BJ (cell line): ENCODE data around the gene INSR. TPM values are rescaled to one million over a fixed set of nuclear protein-coding genes. Genes with fewer than 3 reads are reported as not detected.
"Not testable (repeated sequence)": the region's sequence is repeated elsewhere in the genome, so short reads cannot be mapped to it uniquely, and the experiment has no call there.

Source experiments
- CTCF ChIA-PET: fragments of 350-600 bp; formaldehyde crosslinking; extraction: SDS; loops from one replicate; lab custom pipeline; 2021; ENCODE audit warnings: antibody characterized with exemption, inconsistent platforms; lab: Yijun Ruan, JAX
- POLR2A ChIA-PET: fragments of 300-600 bp; sonication (Branson Sonifier 250); formaldehyde crosslinking; extraction: SDS; loops from one replicate; lab custom pipeline; 2021; ENCODE audit warnings: antibody characterized with exemption; lab: Charles Lee
- DNase-seq: peaks from one replicate; pipeline ENCODE4 v3.0.0-alpha.2; 2011; ENCODE audit warnings: low read depth
- H3K27me3 ChIP-seq: 2 replicates; pipeline ENCODE4 v1.6.0; 2011; ENCODE audit warnings: low read length; ENCODE audit not compliant: control insufficient read depth, insufficient read depth
- H3K36me3 ChIP-seq: 2 replicates; pipeline ENCODE4 v1.5.1; 2011; ENCODE audit warnings: low read length; ENCODE audit not compliant: control insufficient read depth, insufficient read depth
- H3K4me3 ChIP-seq: 2 replicates; pipeline ENCODE4 v1.5.1; 2011; ENCODE audit warnings: low read depth, mild to moderate bottlenecking, control low read depth, low read length
- polyA plus RNA-seq: library from polyadenylated mRNA; depleted of rRNA; stranded (reverse); fragments of >200 nt; gene quantifications from 2 replicates; pipeline ENCODE4 v1.2.3, GENCODE V29; 2011
- TF ChIP-seq, protein P1 (sequence below): IDR thresholded peaks from 2 replicates; pipeline ENCODE4 v1.5.1; 2011; ENCODE audit warnings: low read depth, mild to moderate bottlenecking, control low read depth, inconsistent platforms, low read length, moderate library complexity; ENCODE audit not compliant: insufficient read depth

Gene INSR
- polyA plus RNA-seq, 1 experiment: 5.7 TPM

DNA sequence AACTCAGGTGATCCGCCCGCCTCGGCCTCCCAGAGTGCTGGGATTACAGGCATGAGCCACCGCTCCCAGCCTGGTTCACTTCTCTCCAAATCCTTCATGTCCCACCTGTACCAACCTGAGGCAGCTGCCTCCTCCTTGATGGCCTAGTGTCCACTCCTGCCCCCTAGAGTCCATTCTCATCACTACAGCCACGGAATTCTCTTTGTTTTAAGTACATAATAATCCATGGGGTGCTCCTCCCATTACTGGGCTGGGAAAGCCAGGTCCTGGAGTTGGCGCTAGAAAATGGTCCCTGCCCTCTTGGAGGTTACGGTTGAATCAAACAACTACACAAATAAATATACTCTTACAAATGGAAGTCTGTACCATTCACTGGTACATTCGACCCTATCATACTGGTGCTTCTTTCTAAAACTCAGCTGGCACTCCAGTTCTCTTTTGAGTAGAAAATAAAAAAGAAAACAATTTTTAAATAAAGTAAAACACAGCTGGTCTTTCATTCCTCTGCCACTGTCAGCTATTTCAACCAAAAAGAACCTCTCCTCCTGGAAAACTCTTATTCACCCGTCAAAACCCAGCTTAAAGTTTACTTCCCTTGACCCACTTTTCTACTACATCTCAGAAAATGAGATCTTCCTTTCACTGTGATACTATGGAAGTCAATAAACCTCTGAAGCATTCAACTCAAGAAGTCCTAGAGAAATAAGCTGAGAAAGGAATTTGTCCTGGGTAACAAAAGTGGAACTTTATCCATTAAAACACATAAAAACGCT lies 32.1 kb upstream of the INSR start:
- TF ChIP-seq, protein P1, sequence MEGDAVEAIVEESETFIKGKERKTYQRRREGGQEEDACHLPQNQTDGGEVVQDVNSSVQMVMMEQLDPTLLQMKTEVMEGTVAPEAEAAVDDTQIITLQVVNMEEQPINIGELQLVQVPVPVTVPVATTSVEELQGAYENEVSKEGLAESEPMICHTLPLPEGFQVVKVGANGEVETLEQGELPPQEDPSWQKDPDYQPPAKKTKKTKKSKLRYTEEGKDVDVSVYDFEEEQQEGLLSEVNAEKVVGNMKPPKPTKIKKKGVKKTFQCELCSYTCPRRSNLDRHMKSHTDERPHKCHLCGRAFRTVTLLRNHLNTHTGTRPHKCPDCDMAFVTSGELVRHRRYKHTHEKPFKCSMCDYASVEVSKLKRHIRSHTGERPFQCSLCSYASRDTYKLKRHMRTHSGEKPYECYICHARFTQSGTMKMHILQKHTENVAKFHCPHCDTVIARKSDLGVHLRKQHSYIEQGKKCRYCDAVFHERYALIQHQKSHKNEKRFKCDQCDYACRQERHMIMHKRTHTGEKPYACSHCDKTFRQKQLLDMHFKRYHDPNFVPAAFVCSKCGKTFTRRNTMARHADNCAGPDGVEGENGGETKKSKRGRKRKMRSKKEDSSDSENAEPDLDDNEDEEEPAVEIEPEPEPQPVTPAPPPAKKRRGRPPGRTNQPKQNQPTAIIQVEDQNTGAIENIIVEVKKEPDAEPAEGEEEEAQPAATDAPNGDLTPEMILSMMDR: peak; percentile 33
- Histone ChIP-seq H3K27me3 (no peaks in the 10 kb centered on the region), H3K36me3 (no peaks in the 10 kb centered on the region), H3K4me3 (no peak overlapping the region)
- ChIA-PET CTCF (interaction anchor here (0.6 to 1.8 kb wide), 7 partner anchors 10 to 224 kb away, joined by 3 to 7 read pairs (median 4); no protein-coding TSS in a partner anchor), POLR2A (no interaction called here)
- DNase-seq: no peak

DNA sequence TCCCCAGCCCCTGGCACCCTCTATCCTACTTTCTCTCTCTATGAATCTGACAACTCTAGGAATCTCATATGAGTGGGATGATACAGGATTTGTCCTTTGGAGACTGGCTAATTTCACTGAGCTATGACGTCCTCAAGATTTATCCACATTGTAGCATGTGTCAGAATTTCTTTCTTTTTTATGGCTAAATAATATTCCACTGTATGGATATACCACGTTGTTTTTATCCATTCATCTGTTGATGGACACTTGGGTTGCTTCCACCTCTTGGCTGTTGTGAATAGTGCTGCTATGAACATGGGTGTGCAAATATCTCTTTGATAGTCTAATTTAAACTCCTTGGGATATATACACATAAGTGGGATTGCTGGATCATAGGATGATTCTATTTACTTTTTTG lies 24.0 kb upstream of the INSR start:
- no peaks in the 10 kb centered on the region for H3K27me3 ChIP-seq
- no peak for DNase-seq
- CTCF ChIA-PET: interaction anchor here (0.6 to 1.0 kb wide), 2 partner anchors 36 to 215 kb away, joined by 3 read pairs; no protein-coding TSS in a partner anchor
- TF ChIP-seq, protein P1: no peak
- no peaks in the 10 kb centered on the region for H3K36me3 ChIP-seq
- H3K4me3 ChIP-seq: no peak overlapping the region
- POLR2A ChIA-PET: no interaction called here

DNA sequence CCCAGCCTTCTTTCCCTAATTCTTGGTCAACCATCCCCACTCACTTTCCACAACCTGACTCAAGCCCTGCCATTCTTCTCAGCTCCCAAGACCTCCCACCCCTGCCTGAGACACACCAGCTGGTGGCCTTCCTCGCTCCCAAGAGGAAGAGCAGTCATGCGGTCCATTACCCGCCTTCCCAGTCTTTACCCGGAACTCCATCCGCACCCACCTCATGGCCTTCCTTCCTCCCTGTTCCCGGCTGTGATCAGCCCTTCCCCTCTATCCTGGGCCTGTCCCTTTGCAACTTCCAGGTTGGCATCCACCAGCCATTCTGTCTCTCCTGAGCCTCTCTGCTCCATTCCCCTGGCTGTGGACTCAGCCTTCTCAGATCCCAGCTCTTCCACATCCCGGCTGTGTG lies 18.6 kb upstream of the INSR start:
- Histone ChIP-seq H3K27me3 (no peaks in the 10 kb centered on the region; the same call in 1 of the 2 replicates), H3K4me3 (no peak overlapping the region), H3K36me3 (no peaks in the 10 kb centered on the region)
- ChIA-PET POLR2A (no interaction called here), CTCF (no interaction called here)
- no peak for DNase-seq
- TF ChIP-seq, protein P1: no peak

DNA sequence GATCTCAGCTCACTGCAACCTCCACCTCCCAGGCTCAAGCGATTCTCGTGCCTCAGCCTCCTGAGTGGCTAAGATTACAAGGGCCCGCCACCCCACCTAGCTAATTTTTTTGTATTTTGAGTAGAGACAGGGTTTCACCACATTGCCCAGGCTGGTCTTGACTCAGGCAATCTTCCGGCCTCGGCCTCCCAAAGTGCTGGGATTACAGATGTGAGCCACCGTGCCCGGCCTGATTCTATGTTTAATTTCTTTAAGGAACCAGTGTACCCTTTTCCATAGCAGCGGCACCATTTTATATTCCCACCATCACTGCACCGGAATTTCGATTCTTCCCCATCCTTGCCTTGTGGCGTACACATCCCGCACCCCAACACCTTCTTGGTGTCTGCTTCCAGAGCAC lies 17.7 kb upstream of the INSR start:
- POLR2A ChIA-PET: no interaction called here
- no peak for DNase-seq
- CTCF ChIA-PET: no interaction called here
- TF ChIP-seq, protein P1: no peak
- H3K4me3 ChIP-seq: no peak overlapping the region
- H3K36me3 ChIP-seq: no peaks in the 10 kb centered on the region
- H3K27me3 ChIP-seq: no peaks in the 10 kb centered on the region; the same call in 1 of the 2 replicates

DNA sequence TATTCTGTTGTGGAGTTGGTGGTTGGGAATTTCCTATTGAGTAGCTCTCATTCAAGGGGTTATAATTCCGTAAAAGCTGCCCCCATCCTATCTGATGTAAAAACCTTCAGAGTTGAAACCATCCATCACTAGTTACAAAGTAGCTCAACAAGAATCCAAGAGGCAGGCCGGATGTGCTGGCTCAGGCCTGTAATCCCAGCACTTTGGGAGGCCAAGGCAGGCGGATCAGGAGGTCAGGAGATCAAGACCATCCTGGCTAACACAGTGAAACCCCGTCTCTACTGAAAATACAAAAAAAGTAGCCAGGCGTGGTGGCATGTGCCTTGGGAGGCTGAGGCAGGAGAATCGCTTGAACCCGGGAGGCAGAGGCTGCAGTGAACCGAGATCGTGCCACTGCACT lies 14.1 kb upstream of the INSR start:
- H3K4me3 ChIP-seq, H3K36me3 ChIP-seq, H3K27me3 ChIP-seq, POLR2A ChIA-PET, CTCF ChIA-PET, DNase-seq: not testable (repeated sequence)
